Measurements from ENCODE around the gene DNAJC5. TPM values are rescaled to one million over a fixed set of nuclear protein-coding genes. Genes with fewer than 3 reads are reported as not detected.

DNAJC5 gene
- total RNA-seq, 1 donor from 2014 or later = 43.2 TPM

- Mint-ChIP-seq H3K27ac (peak overlapping the region; percentile 10), H3K4me1 (peaks cover 19% of the 10 kb centered on the region), H3K9me3 (no peaks in the 10 kb centered on the region), H3K36me3 (peaks cover 4% of the 10 kb centered on the region), H3K4me3 (no peak overlapping the region), H3K27me3 (ENCODE audit: low read depth) (no peaks in the 10 kb centered on the region)
- TF ChIP-seq CTCF (IDR thresholded peaks at IDR 0.05; ENCODE audit: unreplicated experiment) = no peak
- no peak for DNase-seq (ENCODE audit: low spot score in 2 of 2, unreplicated experiment in 2 of 2)
Measured at GRCh38 chr20:63945921-63946920, 51.3 kb downstream of the DNAJC5 start.

GRCh38 chr20:63946986-63947637 lies 52.2 kb downstream of the DNAJC5 start:
- Mint-ChIP-seq H3K4me3 (no peak overlapping the region), H3K4me1 (peaks cover 19% of the 10 kb centered on the region), H3K27me3 (ENCODE audit: low read depth) (no peaks in the 10 kb centered on the region), H3K36me3 (peaks cover 4% of the 10 kb centered on the region), H3K9me3 (no peaks in the 10 kb centered on the region), H3K27ac (no peak overlapping the region)
- TF ChIP-seq CTCF (IDR thresholded peaks at IDR 0.05; ENCODE audit: unreplicated experiment) = no peak
- DNase-seq (ENCODE audit: low spot score in 2 of 2, unreplicated experiment in 2 of 2) = no peak

GRCh38 chr20:63947638-63948456 lies 52.9 kb downstream of the DNAJC5 start:
- Mint-ChIP-seq H3K4me3 (no peak overlapping the region), H3K4me1 (peaks cover 19% of the 10 kb centered on the region), H3K27ac (peak overlapping the region; percentile 47), H3K36me3 (peaks cover 4% of the 10 kb centered on the region), H3K27me3 (ENCODE audit: low read depth) (no peaks in the 10 kb centered on the region), H3K9me3 (no peaks in the 10 kb centered on the region)
- DNase-seq (ENCODE audit: low spot score in 2 of 2, unreplicated experiment in 2 of 2) = no peak
- no peak for TF ChIP-seq CTCF (IDR thresholded peaks at IDR 0.05; ENCODE audit: unreplicated experiment)

GRCh38 chr20:63950701-63951397 lies 55.9 kb downstream of the DNAJC5 start:
- DNase-seq (ENCODE audit: low spot score in 2 of 2, unreplicated experiment in 2 of 2) = no peak
- Mint-ChIP-seq H3K4me1 (peaks cover 35% of the 10 kb centered on the region), H3K27ac (no peak overlapping the region), H3K36me3 (peaks cover 1% of the 10 kb centered on the region), H3K4me3 (no peak overlapping the region), H3K27me3 (ENCODE audit: low read depth) (no peaks in the 10 kb centered on the region), H3K9me3 (no peaks in the 10 kb centered on the region)
- TF ChIP-seq CTCF (IDR thresholded peaks at IDR 0.05; ENCODE audit: unreplicated experiment) = no peak

Measured in mesothelial cell of epicardium (in vitro differentiated cells).